Gastroesophageal sphincter (tissue), 2 donors: ENCODE measurements around the gene TACR1.

Experiments used
- EP300 ChIP-seq: sonication (generic); formaldehyde crosslinking; IDR thresholded peaks from one replicate; pipeline ENCODE4 v1.6.1; 2017; ENCODE audit warnings: antibody characterized with exemption, mild to moderate bottlenecking
- POLR2A ChIP-seq, 2 donors: fragments of 450-650 bp; IDR thresholded peaks; one replicate each; pipeline ENCODE4 v1.6.1; 2017; ENCODE audit warnings: antibody characterized with exemption in 2 of 2, mild to moderate bottlenecking in 2 of 2, moderate library complexity in 1 of 2

DNA sequence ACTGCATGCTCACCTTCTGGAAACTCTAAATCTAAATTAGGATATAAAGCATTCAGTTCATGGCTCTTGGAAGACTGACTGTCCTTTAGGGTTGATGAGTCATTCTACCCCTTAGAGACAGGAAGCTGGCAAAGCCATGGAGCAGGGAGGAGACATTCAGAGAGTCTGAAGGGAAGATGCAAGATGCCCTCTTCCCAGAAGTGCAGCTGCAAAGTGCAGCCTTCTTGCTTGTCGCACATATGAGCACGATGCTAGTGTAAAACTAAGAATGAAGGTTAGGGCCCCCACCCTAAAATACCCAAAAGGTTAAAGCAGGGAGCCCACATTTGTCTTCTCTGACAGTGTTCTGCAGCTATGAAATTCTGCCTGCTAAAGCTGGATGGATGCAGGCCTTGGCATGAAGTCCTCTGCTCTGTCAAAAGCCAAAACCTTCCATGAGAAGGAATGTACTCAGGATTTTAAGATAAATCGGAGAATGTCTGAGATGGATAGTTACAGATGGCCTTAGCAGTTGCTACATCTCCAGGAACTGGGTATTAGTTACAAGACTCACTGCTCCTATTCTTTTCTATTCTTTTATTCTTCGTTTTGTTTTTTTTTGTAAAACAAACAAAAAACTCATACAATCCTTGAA lies 151.2 kb downstream of the TACR1 start:
- no peak for TF ChIP-seq POLR2A (IDR thresholded peaks at IDR 0.05)
- TF ChIP-seq EP300: no peak
